ENCODE results near the gene UBAC2. TPM values are rescaled to one million over a fixed set of nuclear protein-coding genes. Genes with fewer than 3 reads are reported as not detected.

The UBAC2 gene
- total and polyA plus RNA-seq, 11 donors = 32.6 to 66.9 (median 48.5) TPM

GRCh38 chr13:99361197-99361596, 160.5 kb downstream of the UBAC2 start:
- Histone ChIP-seq H3K9me3 (no peaks in the 10 kb centered on the region), H3K4me3 (no peak overlapping the region), H3K27me3 (no peaks in the 10 kb centered on the region), H3K4me1 (peaks cover 0 to 32% (median 5%) of the 10 kb centered on the region in 12 donors), H3K27ac (peak overlapping the region in 1 of 12 donors; percentile 63), H3K36me3 (peaks cover 0 to 43% (median 7%) of the 10 kb centered on the region in 9 donors)
- WGBS, 4 donors = 73 to 96% (median 85%) methylated on average over 3 of the region's 3 CpGs
- intact Hi-C loops (cut with DNase I) = loop anchor here in 1 of 10 donors (10.0 kb wide), 1 partner anchor 86 kb away; no protein-coding TSS in a partner anchor
- no peak for DNase-seq
- TF ChIP-seq POLR2A (IDR thresholded peaks at IDR 0.05) (no peak), CTCF (IDR thresholded peaks at IDR 0.05) (no peak)
- ATAC-seq = no peak

GRCh38 chr13:99362362-99362761, 161.7 kb downstream of the UBAC2 start:
- WGBS, 4 donors = 93 to 100% (median 97%) methylated on average over 1 of the region's 1 CpG
- TF ChIP-seq POLR2A (IDR thresholded peaks at IDR 0.05) = no peak
- no peak for TF ChIP-seq CTCF (IDR thresholded peaks at IDR 0.05)
- no peaks in the 10 kb centered on the region for H3K27me3 ChIP-seq
- intact Hi-C loops (cut with DNase I) = loop anchor here in 1 of 10 donors (10.0 kb wide), 1 partner anchor 88 kb away; no protein-coding TSS in a partner anchor
- no peak for ATAC-seq
- H3K27ac ChIP-seq = peak overlapping the region in 1 of 12 donors; percentile 63
- DNase-seq = no peak
- H3K36me3 ChIP-seq = peaks cover 0 to 39% (median 7%) of the 10 kb centered on the region in 9 donors
- no peak overlapping the region for H3K4me3 ChIP-seq
- H3K4me1 ChIP-seq = peaks cover 0 to 32% (median 2%) of the 10 kb centered on the region in 12 donors
- H3K9me3 ChIP-seq = no peaks in the 10 kb centered on the region

- Histone ChIP-seq H3K4me1 (peaks cover 0 to 35% (median 2%) of the 10 kb centered on the region in 12 donors), H3K9me3 (no peaks in the 10 kb centered on the region), H3K36me3 (peaks cover 0 to 39% (median 13%) of the 10 kb centered on the region in 9 donors), H3K27me3 (no peaks in the 10 kb centered on the region), H3K27ac (peak overlapping the region in 1 of 12 donors; percentile 40), H3K4me3 (no peak overlapping the region)
- intact Hi-C loops (cut with DNase I) = loop anchor here in 1 of 10 donors (10.0 kb wide), 1 partner anchor 89 kb away; no protein-coding TSS in a partner anchor
- peak in 3 of 4 donors; percentile 31 to 46 (median 35) for ATAC-seq
- TF ChIP-seq CTCF (IDR thresholded peaks at IDR 0.05) = no peak
- no peak for TF ChIP-seq POLR2A (IDR thresholded peaks at IDR 0.05)
- 68 to 79% (median 73%) methylated on average over 7 of the region's 7 CpGs for WGBS, 4 donors
- no peak for DNase-seq
Observed at GRCh38 chr13:99363391-99363790, 162.7 kb downstream of the UBAC2 start.

GRCh38 chr13:99363949-99364348, 163.3 kb downstream of the UBAC2 start:
- intact Hi-C loops (cut with DNase I) = loop anchor here in 1 of 10 donors (10.0 kb wide), 1 partner anchor 89 kb away; no protein-coding TSS in a partner anchor

More at GRCh38 chr13:99363949-99364348, 163.3 kb downstream of the UBAC2 start:
- Histone ChIP-seq H3K36me3 (peaks cover 0 to 37% (median 11%) of the 10 kb centered on the region in 9 donors), H3K9me3 (no peaks in the 10 kb centered on the region), H3K4me3 (no peak overlapping the region), H3K4me1 (peaks cover 0 to 36% (median 2%) of the 10 kb centered on the region in 12 donors), H3K27ac (peak overlapping the region in 1 of 12 donors; percentile 40), H3K27me3 (no peaks in the 10 kb centered on the region)
- WGBS, 4 donors = 85 to 94% (median 93%) methylated on average over 1 of the region's 1 CpG
- TF ChIP-seq POLR2A (IDR thresholded peaks at IDR 0.05) (no peak), CTCF (IDR thresholded peaks at IDR 0.05) (no peak)
- DNase-seq (no peak), ATAC-seq (no peak)

All from heart left ventricle (tissue), 16 donors.